GM21447 (cell line): ENCODE results near the gene FHAD1.
A peak's percentile ranks its signal among the peaks of the same experiment; 100 is the strongest.

Source experiments
- ATAC-seq: cut with Tn5 transposase; IDR thresholded peaks from one replicate; pipeline ENCODE4 v1.9.1; 2021; ENCODE audit not compliant: unreplicated experiment

FHAD1 gene

GRCh38 chr1:15245593-15246360 lies 1.2 kb upstream of the FHAD1 start:
- no peak for ATAC-seq

GRCh38 chr1:15248216-15248615 lies 1.2 kb downstream of the FHAD1 start:
- no peak for ATAC-seq

- peak; percentile 62 for ATAC-seq
Measured at GRCh38 chr1:15249081-15249480, 2.1 kb downstream of the FHAD1 start.

GRCh38 chr1:15251857-15252835 lies 5.1 kb downstream of the FHAD1 start:
- ATAC-seq = no peak

GRCh38 chr1:15254559-15254958 lies 7.5 kb downstream of the FHAD1 start:
- no peak for ATAC-seq

GRCh38 chr1:15255582-15256149 lies 8.6 kb downstream of the FHAD1 start:
- no peak for ATAC-seq

GRCh38 chr1:15256584-15256983 lies 9.6 kb downstream of the FHAD1 start:
- no peak for ATAC-seq

GRCh38 chr1:15257309-15257708 lies 10.3 kb downstream of the FHAD1 start:
- ATAC-seq = no peak

GRCh38 chr1:15258833-15259621 lies 12.0 kb downstream of the FHAD1 start:
- no peak for ATAC-seq

GRCh38 chr1:15259622-15260007 lies 12.6 kb downstream of the FHAD1 start:
- no peak for ATAC-seq

- no peak for ATAC-seq
Measured at GRCh38 chr1:15260418-15261154, 13.6 kb downstream of the FHAD1 start.

GRCh38 chr1:15261155-15262002 lies 14.4 kb downstream of the FHAD1 start:
- ATAC-seq = no peak

GRCh38 chr1:15262003-15262377 lies 15.0 kb downstream of the FHAD1 start:
- ATAC-seq = no peak

GRCh38 chr1:15262706-15263105 lies 15.7 kb downstream of the FHAD1 start:
- no peak for ATAC-seq

- no peak for ATAC-seq
Measured at GRCh38 chr1:15264769-15265168, 17.7 kb downstream of the FHAD1 start.

GRCh38 chr1:15271196-15271595 lies 24.2 kb downstream of the FHAD1 start:
- no peak for ATAC-seq

GRCh38 chr1:15272009-15272781 lies 25.2 kb downstream of the FHAD1 start:
- no peak for ATAC-seq

GRCh38 chr1:15272782-15273127 lies 25.7 kb downstream of the FHAD1 start:
- no peak for ATAC-seq

GRCh38 chr1:15273274-15273673 lies 26.3 kb downstream of the FHAD1 start:
- ATAC-seq = no peak
